ENCODE results near the gene APLP2.

The APLP2 gene

DNA sequence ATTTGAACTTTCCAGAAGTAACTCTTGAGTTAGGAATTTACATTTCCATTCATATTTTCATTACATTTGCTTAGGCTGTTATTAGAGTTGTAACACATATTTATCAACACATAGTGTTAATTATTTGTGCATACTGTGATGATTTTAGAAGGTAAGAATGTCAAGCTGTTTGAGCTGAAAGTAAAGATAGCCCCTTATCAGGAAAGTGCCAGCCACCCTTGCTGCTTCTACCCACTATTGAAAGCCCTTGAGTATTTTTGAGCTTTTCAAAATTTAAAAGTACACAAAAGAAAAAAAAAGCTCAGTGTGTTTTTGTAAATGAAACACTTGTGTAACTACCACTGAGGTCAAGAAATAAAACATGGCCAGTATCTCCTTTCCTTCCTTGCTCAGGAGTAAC is 8.0 kb downstream of the APLP2 start:
- H3K18ac ChIP-seq (ENCODE audit: low read depth in 1 of 2, low read length in 2 of 2) = no peak overlapping the region
- H4K8ac ChIP-seq (ENCODE audit: low read length) = no peak overlapping the region
- H3K36me3 ChIP-seq (ENCODE audit: control insufficient read depth in 1 of 2, insufficient read depth in 2 of 2, low read depth in 1 of 2, low read length in 2 of 2) = peaks cover 0 to 4% of the 10 kb centered on the region in 2 experiments

DNA sequence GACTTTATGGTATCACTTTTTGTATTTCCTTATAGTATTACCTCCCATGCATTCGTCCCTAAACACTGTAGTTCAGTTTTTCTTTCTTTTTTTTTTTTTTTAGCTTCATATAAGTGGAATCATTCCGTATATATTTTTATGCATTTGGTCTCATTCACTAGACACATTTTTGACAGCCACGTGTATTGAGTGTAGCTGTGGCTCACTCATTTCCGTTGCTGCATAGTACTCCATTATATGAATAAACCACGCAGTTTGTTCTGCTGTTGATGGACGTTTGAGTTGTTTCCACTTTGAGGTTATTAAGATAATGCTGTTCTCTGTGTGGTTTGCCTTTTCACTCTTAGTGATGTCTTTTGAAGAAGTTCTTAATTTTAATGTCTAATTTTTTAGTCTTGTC is 8.4 kb downstream of the APLP2 start:
- H3K14ac ChIP-seq (ENCODE audit: low read length in 2 of 2) = no peak overlapping the region
- no peak overlapping the region for H2AFZ ChIP-seq (ENCODE audit: low read depth, low read length)
- no peak overlapping the region for H2AK5ac ChIP-seq (ENCODE audit: low read length, severe bottlenecking)
- no peaks in the 10 kb centered on the region for H3K4me1 ChIP-seq (ENCODE audit: control insufficient read depth, insufficient read depth, low read depth, low read length)
- no peak overlapping the region for H3K4ac ChIP-seq (ENCODE audit: low read depth in 1 of 2, low read length in 2 of 2)
- H2BK12ac ChIP-seq (ENCODE audit: low read length in 2 of 2) = no peak overlapping the region
- no peak for DNase-seq
- no peak overlapping the region for H2BK15ac ChIP-seq (ENCODE audit: low read depth, poor library complexity, severe bottlenecking)
- no peaks in the 10 kb centered on the region for H3K9me3 ChIP-seq (ENCODE audit: control insufficient read depth, low read length)
- 95% methylated on average over 6 of the region's 6 CpGs for WGBS
- H3K27me3 ChIP-seq (ENCODE audit: control insufficient read depth in 1 of 2, insufficient read depth in 1 of 2, low read length in 2 of 2) = no peaks in the 10 kb centered on the region
- no peak overlapping the region for H3K4me3 ChIP-seq (ENCODE audit: insufficient read depth in 1 of 2, low read depth in 1 of 2, low read length in 2 of 2)
- H3K79me1 ChIP-seq (replicated peaks; ENCODE audit: low read length, poor library complexity, severe bottlenecking) = peaks cover 9% of the 10 kb centered on the region
- no peak overlapping the region for H3K9ac ChIP-seq (ENCODE audit: low read length)
- no peak overlapping the region for H3K23ac ChIP-seq (ENCODE audit: low read length in 2 of 2)
- no peak overlapping the region for H3K18ac ChIP-seq (ENCODE audit: low read depth in 1 of 2, low read length in 2 of 2)
- H4K91ac ChIP-seq (ENCODE audit: low read length) = no peak overlapping the region
- no peak overlapping the region for H2BK5ac ChIP-seq (ENCODE audit: low read depth, low read length, poor library complexity, severe bottlenecking)
- no peak overlapping the region for H4K8ac ChIP-seq (ENCODE audit: low read length)
- H2BK120ac ChIP-seq (ENCODE audit: low read depth, low read length) = no peak overlapping the region
- peaks cover 0 to 4% of the 10 kb centered on the region in 2 experiments for H3K36me3 ChIP-seq (ENCODE audit: control insufficient read depth in 1 of 2, insufficient read depth in 2 of 2, low read depth in 1 of 2, low read length in 2 of 2)
- no peak overlapping the region for H3K27ac ChIP-seq (ENCODE audit: low read length, poor library complexity, severe bottlenecking)
- no peak overlapping the region for H3K4me2 ChIP-seq (ENCODE audit: low read length, poor library complexity, severe bottlenecking)

More for the DNA sequence above, 8.0 kb downstream of the APLP2 start:
- no peak overlapping the region for H3K27ac ChIP-seq (ENCODE audit: low read length, poor library complexity, severe bottlenecking)
- H3K4me1 ChIP-seq (ENCODE audit: control insufficient read depth, insufficient read depth, low read depth, low read length) = no peaks in the 10 kb centered on the region
- H3K27me3 ChIP-seq (ENCODE audit: control insufficient read depth in 1 of 2, insufficient read depth in 1 of 2, low read length in 2 of 2) = no peaks in the 10 kb centered on the region
- no peak overlapping the region for H2BK12ac ChIP-seq (ENCODE audit: low read length in 2 of 2)
- no peak overlapping the region for H2AK5ac ChIP-seq (ENCODE audit: low read length, severe bottlenecking)
- no peak overlapping the region for H3K14ac ChIP-seq (ENCODE audit: low read length in 2 of 2)
- H3K9ac ChIP-seq (ENCODE audit: low read length) = no peak overlapping the region
- peaks cover 9% of the 10 kb centered on the region for H3K79me1 ChIP-seq (replicated peaks; ENCODE audit: low read length, poor library complexity, severe bottlenecking)
- H3K4ac ChIP-seq (ENCODE audit: low read depth in 1 of 2, low read length in 2 of 2) = no peak overlapping the region
- no peaks in the 10 kb centered on the region for H3K9me3 ChIP-seq (ENCODE audit: control insufficient read depth, low read length)
- no peak overlapping the region for H2AFZ ChIP-seq (ENCODE audit: low read depth, low read length)
- H2BK120ac ChIP-seq (ENCODE audit: low read depth, low read length) = no peak overlapping the region
- H4K91ac ChIP-seq (ENCODE audit: low read length) = no peak overlapping the region
- no peak overlapping the region for H3K4me3 ChIP-seq (ENCODE audit: insufficient read depth in 1 of 2, low read depth in 1 of 2, low read length in 2 of 2)
- no peak overlapping the region for H3K23ac ChIP-seq (ENCODE audit: low read length in 2 of 2)
- no peak overlapping the region for H2BK15ac ChIP-seq (ENCODE audit: low read depth, poor library complexity, severe bottlenecking)
- H3K4me2 ChIP-seq (ENCODE audit: low read length, poor library complexity, severe bottlenecking) = no peak overlapping the region
- DNase-seq = no peak
- H2BK5ac ChIP-seq (ENCODE audit: low read depth, low read length, poor library complexity, severe bottlenecking) = no peak overlapping the region

- Histone ChIP-seq H3K27ac (ENCODE audit: low read length, poor library complexity, severe bottlenecking) (no peak overlapping the region), H3K4me1 (ENCODE audit: control insufficient read depth, insufficient read depth, low read depth, low read length) (peaks cover 4% of the 10 kb centered on the region), H2BK5ac (ENCODE audit: low read depth, low read length, poor library complexity, severe bottlenecking) (no peak overlapping the region), H3K79me1 (replicated peaks; ENCODE audit: low read length, poor library complexity, severe bottlenecking) (peaks cover 5% of the 10 kb centered on the region), H3K27me3 (ENCODE audit: control insufficient read depth in 1 of 2, insufficient read depth in 1 of 2, low read length in 2 of 2) (no peaks in the 10 kb centered on the region), H3K36me3 (ENCODE audit: control insufficient read depth in 1 of 2, insufficient read depth in 2 of 2, low read depth in 1 of 2, low read length in 2 of 2) (peaks cover 0 to 13% of the 10 kb centered on the region in 2 experiments), H3K23ac (ENCODE audit: low read length in 2 of 2) (no peak overlapping the region), H2AK5ac (ENCODE audit: low read length, severe bottlenecking) (no peak overlapping the region), H2BK15ac (ENCODE audit: low read depth, poor library complexity, severe bottlenecking) (no peak overlapping the region), H3K4me3 (ENCODE audit: insufficient read depth in 1 of 2, low read depth in 1 of 2, low read length in 2 of 2) (no peak overlapping the region), H4K8ac (ENCODE audit: low read length) (no peak overlapping the region), H2BK12ac (ENCODE audit: low read length in 2 of 2) (no peak overlapping the region), H3K14ac (ENCODE audit: low read length in 2 of 2) (no peak overlapping the region), H3K9ac (ENCODE audit: low read length) (no peak overlapping the region), H3K9me3 (ENCODE audit: control insufficient read depth, low read length) (no peaks in the 10 kb centered on the region), H3K4ac (ENCODE audit: low read depth in 1 of 2, low read length in 2 of 2) (no peak overlapping the region), H4K91ac (ENCODE audit: low read length) (no peak overlapping the region), H3K18ac (ENCODE audit: low read depth in 1 of 2, low read length in 2 of 2) (no peak overlapping the region), H2AFZ (ENCODE audit: low read depth, low read length) (no peak overlapping the region), H2BK120ac (ENCODE audit: low read depth, low read length) (no peak overlapping the region), H3K4me2 (ENCODE audit: low read length, poor library complexity, severe bottlenecking) (no peak overlapping the region)
- DNase-seq = no peak
- whole genome bisulfite sequencing = over 99% methylated on average over 4 of the region's 6 CpGs
Observed at GRCh38 chr11:130085671-130086290, 16.1 kb downstream of the APLP2 start.

DNA sequence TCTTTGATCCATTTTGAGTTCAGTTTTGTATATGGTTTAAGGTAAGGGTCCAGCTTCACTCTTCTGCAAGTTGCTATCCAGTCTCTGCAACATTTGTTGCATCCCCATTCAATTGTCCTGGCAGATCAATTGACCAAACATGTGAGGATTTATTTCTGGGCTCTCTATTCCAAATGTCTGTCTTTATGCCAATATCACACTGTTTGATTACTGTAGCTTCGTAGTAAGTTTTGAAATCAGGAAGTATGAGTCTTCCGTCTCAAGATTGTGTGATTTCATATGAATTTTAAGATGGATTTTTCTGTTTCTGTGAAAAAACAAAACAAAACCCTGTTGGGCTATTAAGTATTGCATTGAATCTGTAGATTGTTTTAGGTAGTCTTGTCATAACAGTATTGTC is 17.0 kb downstream of the APLP2 start:
- H4K8ac ChIP-seq (ENCODE audit: low read length) = no peak overlapping the region
- no peak overlapping the region for H2BK120ac ChIP-seq (ENCODE audit: low read depth, low read length)
- no peak overlapping the region for H4K91ac ChIP-seq (ENCODE audit: low read length)
- no peak overlapping the region for H2BK12ac ChIP-seq (ENCODE audit: low read length in 2 of 2)
- H2AFZ ChIP-seq (ENCODE audit: low read depth, low read length) = no peak overlapping the region
- 96% methylated on average over 2 of the region's 2 CpGs for WGBS
- H3K9ac ChIP-seq (ENCODE audit: low read length) = no peak overlapping the region
- H3K18ac ChIP-seq (ENCODE audit: low read depth in 1 of 2, low read length in 2 of 2) = no peak overlapping the region
- H2AK5ac ChIP-seq (ENCODE audit: low read length, severe bottlenecking) = no peak overlapping the region
- no peak for DNase-seq
- no peak overlapping the region for H3K27ac ChIP-seq (ENCODE audit: low read length, poor library complexity, severe bottlenecking)
- no peak overlapping the region for H2BK5ac ChIP-seq (ENCODE audit: low read depth, low read length, poor library complexity, severe bottlenecking)
- no peak overlapping the region for H3K4me3 ChIP-seq (ENCODE audit: insufficient read depth in 1 of 2, low read depth in 1 of 2, low read length in 2 of 2)
- no peak overlapping the region for H3K4ac ChIP-seq (ENCODE audit: low read depth in 1 of 2, low read length in 2 of 2)
- H3K27me3 ChIP-seq (ENCODE audit: control insufficient read depth in 1 of 2, insufficient read depth in 1 of 2, low read length in 2 of 2) = no peaks in the 10 kb centered on the region
- no peak overlapping the region for H3K4me2 ChIP-seq (ENCODE audit: low read length, poor library complexity, severe bottlenecking)
- H3K36me3 ChIP-seq (ENCODE audit: control insufficient read depth in 1 of 2, insufficient read depth in 2 of 2, low read depth in 1 of 2, low read length in 2 of 2) = peaks cover 0 to 13% of the 10 kb centered on the region in 2 experiments
- peaks cover 5% of the 10 kb centered on the region for H3K79me1 ChIP-seq (replicated peaks; ENCODE audit: low read length, poor library complexity, severe bottlenecking)
- H3K9me3 ChIP-seq (ENCODE audit: control insufficient read depth, low read length) = no peaks in the 10 kb centered on the region
- H3K4me1 ChIP-seq (ENCODE audit: control insufficient read depth, insufficient read depth, low read depth, low read length) = peaks cover 4% of the 10 kb centered on the region
- H3K23ac ChIP-seq (ENCODE audit: low read length in 2 of 2) = no peak overlapping the region
- H2BK15ac ChIP-seq (ENCODE audit: low read depth, poor library complexity, severe bottlenecking) = no peak overlapping the region
- no peak overlapping the region for H3K14ac ChIP-seq (ENCODE audit: low read length in 2 of 2)
